NCI-H2081 (cell line): Measurements from ENCODE around the gene ANKHD1.
A peak's percentile ranks its signal among the peaks of the same experiment; 100 is the strongest.

ENCODE experiments used
- DNase-seq, 2 experiments: peaks; one replicate each; lab custom pipeline; 2025; lab: John Stamatoyannopoulos, UW

The ANKHD1 gene, protein sequence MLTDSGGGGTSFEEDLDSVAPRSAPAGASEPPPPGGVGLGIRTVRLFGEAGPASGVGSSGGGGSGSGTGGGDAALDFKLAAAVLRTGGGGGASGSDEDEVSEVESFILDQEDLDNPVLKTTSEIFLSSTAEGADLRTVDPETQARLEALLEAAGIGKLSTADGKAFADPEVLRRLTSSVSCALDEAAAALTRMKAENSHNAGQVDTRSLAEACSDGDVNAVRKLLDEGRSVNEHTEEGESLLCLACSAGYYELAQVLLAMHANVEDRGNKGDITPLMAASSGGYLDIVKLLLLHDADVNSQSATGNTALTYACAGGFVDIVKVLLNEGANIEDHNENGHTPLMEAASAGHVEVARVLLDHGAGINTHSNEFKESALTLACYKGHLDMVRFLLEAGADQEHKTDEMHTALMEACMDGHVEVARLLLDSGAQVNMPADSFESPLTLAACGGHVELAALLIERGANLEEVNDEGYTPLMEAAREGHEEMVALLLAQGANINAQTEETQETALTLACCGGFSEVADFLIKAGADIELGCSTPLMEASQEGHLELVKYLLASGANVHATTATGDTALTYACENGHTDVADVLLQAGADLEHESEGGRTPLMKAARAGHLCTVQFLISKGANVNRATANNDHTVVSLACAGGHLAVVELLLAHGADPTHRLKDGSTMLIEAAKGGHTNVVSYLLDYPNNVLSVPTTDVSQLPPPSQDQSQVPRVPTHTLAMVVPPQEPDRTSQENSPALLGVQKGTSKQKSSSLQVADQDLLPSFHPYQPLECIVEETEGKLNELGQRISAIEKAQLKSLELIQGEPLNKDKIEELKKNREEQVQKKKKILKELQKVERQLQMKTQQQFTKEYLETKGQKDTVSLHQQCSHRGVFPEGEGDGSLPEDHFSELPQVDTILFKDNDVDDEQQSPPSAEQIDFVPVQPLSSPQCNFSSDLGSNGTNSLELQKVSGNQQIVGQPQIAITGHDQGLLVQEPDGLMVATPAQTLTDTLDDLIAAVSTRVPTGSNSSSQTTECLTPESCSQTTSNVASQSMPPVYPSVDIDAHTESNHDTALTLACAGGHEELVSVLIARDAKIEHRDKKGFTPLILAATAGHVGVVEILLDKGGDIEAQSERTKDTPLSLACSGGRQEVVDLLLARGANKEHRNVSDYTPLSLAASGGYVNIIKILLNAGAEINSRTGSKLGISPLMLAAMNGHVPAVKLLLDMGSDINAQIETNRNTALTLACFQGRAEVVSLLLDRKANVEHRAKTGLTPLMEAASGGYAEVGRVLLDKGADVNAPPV (N-terminal part only)

DNA sequence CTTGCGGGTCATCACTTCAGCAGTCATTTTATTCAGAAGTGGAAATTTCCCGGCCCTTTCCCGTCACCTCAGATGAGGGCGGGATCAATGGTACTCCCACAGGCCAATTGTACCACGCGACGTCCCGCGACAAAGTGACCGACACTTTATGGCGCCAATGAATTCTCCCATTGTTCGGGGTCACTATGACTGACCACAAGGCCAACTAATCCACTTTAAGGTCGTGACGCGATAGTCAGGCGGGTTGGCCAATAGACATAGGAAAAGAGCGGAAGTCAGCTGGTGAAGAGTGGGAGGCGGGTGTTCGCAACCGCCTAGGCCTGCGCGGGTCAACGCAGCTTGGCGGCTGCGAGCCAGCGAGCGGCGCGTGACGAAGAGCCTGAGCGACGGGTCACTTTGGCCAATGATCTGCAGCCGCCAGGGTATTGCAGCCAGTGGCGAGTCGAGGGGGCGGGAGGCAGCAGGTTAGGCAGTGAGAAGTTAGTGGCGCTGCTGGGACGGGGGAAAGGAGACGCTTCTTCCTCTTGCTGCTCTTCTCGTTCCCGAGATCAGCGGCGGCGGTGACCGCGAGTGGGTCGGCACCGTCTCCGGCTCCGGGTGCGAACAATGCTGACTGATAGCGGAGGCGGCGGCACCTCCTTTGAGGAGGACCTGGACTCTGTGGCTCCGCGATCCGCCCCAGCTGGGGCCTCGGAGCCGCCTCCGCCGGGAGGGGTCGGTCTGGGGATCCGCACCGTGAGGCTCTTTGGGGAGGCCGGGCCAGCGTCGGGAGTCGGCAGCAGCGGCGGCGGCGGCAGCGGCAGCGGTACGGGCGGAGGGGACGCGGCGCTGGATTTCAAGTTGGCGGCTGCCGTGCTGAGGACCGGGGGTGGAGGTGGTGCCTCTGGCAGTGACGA lies at the start of gene ANKHD1:
TSS of gene ANKHD1 (plus strand) at position 472 of the 896 bp plus-strand sequence. CDS start at position 607, 135 bp downstream.
- peak; percentile 97 to 99 for DNase-seq

DNA sequence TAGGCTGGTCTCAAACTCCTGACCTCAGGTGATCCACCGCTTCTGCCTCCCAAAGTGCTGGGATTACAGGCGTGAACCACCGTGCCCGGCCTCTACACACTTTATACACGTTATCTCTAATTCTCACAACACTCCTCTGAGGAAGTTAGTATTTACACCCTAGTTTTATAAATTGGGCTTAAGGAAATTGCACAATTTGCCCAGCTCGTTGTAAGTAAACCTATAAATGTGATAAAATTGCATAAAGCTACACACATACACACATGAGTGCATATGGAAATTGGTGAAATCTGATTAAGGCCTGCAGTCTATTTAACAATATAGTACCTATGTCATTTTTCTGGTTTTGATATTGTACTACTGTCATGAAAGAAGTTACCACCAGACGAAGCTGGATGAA lies 46.1 kb upstream of the ANKHD1 start:
- no peak for DNase-seq

DNA sequence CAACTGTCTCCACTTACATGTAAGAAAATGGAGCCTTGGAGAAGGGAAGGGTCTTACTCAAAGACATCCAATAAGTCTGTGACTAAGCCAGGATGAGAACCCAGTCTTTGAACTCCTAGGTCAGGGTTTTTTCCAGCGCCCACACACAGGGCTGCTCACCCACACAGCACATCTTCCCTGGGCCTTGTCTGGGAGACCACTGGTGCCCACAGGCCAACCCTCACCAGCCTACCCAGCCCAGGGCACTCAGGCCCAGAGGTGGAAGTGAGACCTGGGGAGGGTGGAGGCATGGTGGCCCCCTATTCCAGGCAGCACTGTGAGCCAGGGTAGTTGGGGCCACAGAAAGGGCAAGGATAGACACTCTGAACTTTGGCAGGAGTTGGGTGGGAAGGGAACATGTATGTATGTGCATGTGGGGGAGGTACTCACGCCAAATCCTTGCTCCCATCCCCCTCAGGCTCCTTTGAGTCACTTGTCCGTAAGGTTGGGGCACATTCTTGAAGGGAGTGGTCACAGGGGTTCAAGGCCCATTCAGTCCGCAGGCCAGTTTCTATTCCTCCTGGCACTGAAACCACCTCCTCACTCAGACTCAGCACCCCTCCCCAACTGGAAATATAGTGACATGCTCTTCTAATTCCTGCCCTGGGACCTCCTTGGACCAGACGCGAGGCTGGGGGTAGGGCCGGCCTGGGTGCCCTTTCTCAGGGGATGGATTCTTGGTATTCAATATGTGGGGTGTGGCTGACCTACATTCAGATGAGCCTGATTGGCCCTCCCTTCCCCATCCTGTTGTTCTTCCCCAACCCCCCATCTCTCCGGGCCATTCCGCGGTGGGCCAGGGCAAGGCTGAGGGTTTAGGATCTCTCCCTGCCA lies 44.5 kb upstream of the ANKHD1 start:
- no peak for DNase-seq

- DNase-seq = peak; percentile 73 to 83
Measured at GRCh38 chr5:140357726-140358093, 43.9 kb upstream of the ANKHD1 start.

- DNase-seq = peak in 1 of 2 experiments; percentile 6
Measured at GRCh38 chr5:140358738-140359310, 42.8 kb upstream of the ANKHD1 start.

DNA sequence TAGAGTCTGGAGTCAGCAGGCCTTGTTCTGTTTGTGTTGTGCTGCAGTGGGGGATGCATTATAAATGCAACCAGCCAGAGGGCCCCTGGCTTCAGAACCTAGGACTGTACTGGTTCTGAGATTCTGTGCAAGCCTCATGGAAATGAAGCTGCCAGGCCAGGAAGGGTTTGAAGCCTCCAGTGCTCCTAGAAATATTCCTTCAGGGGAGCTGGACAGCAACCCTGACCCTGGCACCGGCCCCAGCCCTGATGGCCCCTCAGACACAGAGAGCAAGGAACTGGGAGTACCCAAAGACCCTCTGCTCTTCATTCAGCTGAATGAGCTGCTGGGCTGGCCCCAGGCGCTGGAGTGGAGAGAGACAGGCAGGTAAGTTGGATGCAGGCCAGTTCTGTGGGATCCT lies 41.5 kb upstream of the ANKHD1 start, which contains the start of gene SLC4A9:
TSS of gene SLC4A9 (plus strand) at position 94 of the 400 bp plus-strand sequence. CDS start at position 137, 43 bp downstream.
- no peak for DNase-seq

GRCh38 chr5:140360681-140361479 lies 40.8 kb upstream of the ANKHD1 start:
- DNase-seq = no peak

DNA sequence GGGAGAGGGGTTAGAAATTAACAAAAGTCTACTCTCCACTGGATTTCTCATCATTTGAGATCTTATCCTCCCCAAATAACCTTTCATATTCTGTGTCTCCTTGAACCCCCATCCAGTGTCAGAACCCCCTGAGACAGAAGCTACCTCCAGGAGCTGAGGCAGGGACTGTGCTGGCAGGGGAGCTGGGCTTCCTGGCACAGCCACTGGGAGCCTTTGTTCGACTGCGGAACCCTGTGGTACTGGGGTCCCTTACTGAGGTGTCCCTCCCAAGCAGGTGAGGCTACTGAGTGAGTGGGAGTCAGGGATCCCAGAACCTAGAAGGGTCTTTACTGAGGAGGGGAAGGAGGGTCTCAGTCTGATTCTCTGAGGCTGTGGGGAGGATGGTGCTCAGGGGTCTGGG lies 39.7 kb upstream of the ANKHD1 start:
- no peak for DNase-seq

DNA sequence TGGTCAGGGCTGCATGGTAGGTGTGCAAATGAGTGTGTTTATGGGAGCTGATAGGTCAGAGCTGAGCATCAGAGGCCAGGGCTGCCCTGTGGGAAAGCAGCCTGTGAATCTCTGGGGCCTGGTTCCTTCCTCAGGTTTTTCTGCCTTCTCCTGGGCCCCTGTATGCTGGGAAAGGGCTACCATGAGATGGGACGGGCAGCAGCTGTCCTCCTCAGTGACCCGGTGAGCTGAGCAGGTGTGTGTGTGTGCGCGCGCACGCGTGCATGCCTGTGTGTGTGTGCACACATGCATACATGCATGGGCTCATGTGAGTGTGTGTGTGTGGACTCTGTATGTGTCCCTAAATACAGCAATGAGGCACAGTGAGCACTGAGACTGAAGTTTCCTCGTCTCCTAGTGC lies 39.3 kb upstream of the ANKHD1 start:
- DNase-seq = no peak

GRCh38 chr5:140362875-140363630 lies 38.6 kb upstream of the ANKHD1 start:
- DNase-seq = peak; percentile 32 to 42

DNA sequence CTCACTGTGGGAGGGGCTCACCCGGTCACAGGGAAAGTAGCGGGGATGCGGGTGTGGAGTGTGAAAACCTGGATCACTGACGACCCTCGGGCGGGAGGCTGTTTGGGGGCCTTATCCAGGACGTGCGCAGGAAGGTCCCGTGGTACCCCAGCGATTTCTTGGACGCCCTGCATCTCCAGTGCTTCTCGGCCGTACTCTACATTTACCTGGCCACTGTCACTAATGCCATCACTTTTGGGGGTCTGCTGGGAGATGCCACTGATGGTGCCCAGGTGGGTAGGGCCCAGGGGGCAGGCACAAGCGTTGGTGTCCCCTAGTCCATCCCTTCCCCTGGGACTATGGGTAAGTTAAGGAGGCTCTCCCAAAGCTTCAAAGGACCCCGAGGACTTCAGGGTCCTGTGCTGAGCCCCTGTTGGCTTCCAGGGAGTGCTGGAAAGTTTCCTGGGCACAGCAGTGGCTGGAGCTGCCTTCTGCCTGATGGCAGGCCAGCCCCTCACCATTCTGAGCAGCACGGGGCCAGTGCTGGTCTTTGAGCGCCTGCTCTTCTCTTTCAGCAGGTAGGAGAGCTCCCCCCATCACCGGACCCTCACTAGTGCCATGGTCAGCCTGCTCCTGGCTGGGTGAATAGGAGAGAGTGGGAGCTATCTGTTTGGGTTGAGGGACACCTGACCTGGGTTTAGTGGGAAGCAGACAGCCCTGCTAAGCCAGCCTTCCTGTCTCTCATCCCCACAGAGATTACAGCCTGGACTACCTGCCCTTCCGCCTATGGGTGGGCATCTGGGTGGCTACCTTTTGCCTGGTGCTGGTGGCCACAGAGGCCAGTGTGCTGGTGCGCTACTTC lies 37.8 kb upstream of the ANKHD1 start:
- DNase-seq = no peak

GRCh38 chr5:140364472-140364765 lies 37.2 kb upstream of the ANKHD1 start:
- no peak for DNase-seq

- DNase-seq = no peak
Measured at GRCh38 chr5:140365282-140365681, 36.4 kb upstream of the ANKHD1 start.

DNA sequence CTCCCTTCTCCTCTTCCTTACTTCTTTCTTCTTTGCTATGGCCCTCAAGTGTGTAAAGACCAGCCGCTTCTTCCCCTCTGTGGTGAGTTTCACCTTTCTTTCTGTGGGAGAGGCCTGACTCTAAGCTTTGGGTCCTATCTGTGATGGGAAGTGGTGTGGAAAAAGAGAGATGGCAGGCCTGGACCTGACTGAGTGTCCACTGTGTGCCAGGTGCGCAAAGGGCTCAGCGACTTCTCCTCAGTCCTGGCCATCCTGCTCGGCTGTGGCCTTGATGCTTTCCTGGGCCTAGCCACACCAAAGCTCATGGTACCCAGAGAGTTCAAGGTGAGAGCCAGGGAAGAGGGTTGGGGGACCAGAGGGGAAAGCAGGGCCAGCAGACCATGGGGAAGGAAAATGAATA lies 35.7 kb upstream of the ANKHD1 start:
- DNase-seq = no peak

DNA sequence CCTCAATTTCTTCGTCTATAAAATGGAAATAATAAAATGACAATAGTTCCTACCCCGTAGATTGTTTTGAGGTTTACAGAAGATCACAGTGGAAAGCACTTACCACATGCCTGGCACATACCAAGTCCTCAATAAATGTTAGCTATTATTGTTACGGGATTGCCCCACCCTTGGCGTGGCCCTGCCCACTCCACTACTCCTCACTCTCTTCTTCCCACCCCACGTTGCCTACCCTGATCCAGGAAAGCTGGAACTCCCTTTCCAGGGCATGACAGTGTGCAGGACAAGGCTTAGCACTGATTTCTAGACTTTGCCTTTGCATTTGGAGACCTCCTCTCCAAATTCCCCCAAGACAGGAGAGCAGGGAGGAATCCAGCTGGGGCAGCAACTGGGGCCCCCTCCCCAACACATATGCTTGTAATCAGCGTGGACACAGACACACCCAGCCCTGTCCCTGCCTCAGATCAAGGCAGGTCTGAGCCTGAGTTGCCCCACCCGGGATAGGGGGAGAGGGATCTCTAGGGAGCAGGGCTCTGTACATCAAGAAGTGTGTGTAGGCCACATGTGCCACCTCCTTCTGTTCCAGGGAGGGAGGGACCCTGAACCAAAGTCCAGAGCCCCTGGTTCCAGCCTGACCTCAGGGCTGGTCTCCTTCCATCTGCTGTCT lies 34.9 kb upstream of the ANKHD1 start:
- DNase-seq = no peak

DNA sequence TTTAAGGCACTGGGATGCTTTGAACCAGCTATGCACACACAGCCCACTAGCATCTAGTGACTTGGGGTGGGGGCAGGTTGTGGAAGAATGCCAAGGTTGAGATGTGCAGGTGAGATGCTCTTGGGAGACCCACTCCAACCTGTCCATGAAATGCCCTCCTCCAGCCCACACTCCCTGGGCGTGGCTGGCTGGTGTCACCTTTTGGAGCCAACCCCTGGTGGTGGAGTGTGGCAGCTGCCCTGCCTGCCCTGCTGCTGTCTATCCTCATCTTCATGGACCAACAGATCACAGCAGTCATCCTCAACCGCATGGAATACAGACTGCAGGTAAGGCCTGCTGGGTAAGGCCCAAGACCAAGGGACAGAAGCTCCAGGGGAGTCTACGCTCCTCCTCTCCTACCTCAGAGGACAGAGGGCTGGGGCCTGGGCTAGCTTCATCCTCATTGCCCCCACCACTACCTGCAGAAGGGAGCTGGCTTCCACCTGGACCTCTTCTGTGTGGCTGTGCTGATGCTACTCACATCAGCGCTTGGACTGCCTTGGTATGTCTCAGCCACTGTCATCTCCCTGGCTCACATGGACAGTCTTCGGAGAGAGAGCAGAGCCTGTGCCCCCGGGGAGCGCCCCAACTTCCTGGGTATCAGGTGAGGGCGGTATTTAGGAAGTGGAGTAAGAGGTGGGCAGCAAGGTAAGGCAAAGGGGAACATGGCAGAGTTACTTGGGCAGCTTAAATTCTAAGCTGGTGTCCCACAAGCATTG lies 34.2 kb upstream of the ANKHD1 start:
- no peak for DNase-seq
